ENCODE results near the gene LGALS3BP. TPM values are rescaled to one million over a fixed set of nuclear protein-coding genes. Genes with fewer than 3 reads are reported as not detected.

LGALS3BP gene
- total RNA-seq, 2 experiments from 2014 or later, result 64.4 to 71.2 TPM

DNA sequence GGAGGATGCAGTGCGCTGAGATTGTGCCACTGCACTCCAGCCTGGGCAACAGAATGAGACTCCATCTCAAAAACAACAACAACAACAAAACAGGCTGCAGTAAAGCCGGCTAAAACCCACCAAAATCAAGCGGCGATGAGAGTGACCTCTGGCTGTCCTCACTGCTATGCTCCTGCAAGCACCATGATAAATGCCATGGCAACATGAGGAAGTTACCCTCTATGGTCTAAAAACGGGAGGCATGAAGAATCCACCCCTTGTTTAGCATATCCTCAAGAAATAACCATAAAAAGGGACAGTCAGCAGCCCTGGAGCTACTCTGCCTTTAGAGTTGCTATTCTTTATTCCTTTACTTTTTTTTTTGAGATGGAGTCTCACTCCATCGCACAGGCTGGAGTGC lies 8.4 kb upstream of the LGALS3BP start:
- Mint-ChIP-seq H3K36me3 (ENCODE audit: low read depth) (peaks cover 26% of the 10 kb centered on the region), H3K27ac (no peak overlapping the region), H3K4me3 (no peak overlapping the region), H3K9me3 (ENCODE audit: low read depth) (no peaks in the 10 kb centered on the region), H3K4me1 (peaks cover 20% of the 10 kb centered on the region), H3K27me3 (no peaks in the 10 kb centered on the region)
- intact Hi-C loops (cut with DNase I, micrococcal nuclease), result no loop called here
- ChIA-PET POLR2A (interaction anchor here (0.6 to 0.7 kb wide), 2 partner anchors 17 to 698 kb away, joined by 3 read pairs; no protein-coding TSS in a partner anchor), CTCF (no interaction called here)
- ATAC-seq (no peak), DNase-seq (no peak)

DNA sequence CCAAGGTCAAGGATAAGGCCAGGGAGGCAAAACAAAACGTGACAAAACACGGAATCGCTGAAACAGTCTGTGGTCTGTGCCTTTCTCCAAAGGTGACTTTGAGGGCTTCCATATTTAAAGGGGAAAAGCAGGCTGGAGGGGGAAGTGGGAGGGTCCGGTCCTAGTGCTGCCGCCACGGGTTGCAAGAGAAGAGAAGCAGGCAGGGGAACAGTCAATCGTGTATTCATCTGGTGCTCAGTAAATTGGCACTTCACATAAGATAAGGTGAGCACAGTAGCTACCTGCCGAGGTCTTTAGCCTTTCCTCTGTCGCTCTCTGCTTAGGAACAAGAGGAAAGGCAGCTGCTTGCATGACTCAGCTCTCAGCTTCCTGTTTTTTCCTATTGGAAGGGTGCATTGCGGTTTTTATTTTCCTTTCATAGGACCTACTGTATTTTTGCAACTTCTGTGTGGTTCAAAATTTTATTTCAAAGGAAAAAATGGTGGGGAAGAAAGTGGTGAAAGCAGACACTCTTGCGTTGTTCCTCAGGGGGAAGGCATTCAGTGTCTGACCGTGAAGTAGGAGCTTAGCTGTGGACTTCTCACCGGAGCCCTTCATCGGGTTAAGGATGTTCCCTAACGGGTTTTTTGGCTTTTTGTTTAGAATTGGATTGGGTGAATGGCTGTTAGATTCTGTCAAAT lies 7.1 kb upstream of the LGALS3BP start:
- CTCF ChIA-PET, result interaction anchor here (1.3 kb wide), 1 partner anchor 121 kb away, joined by 3 read pairs; no protein-coding TSS in a partner anchor
- Mint-ChIP-seq H3K9me3 (ENCODE audit: low read depth) (no peaks in the 10 kb centered on the region), H3K4me3 (no peak overlapping the region), H3K36me3 (ENCODE audit: low read depth) (peaks cover 16% of the 10 kb centered on the region), H3K27ac (no peak overlapping the region), H3K4me1 (peaks cover 18% of the 10 kb centered on the region), H3K27me3 (no peaks in the 10 kb centered on the region)
- POLR2A ChIA-PET, result no interaction called here
- DNase-seq (no peak), ATAC-seq (peak; percentile 59)
- intact Hi-C loops (cut with DNase I, micrococcal nuclease), result loop anchor here in 1 of 2 experiments (1.0 kb wide), 1 partner anchor 56 kb away; no protein-coding TSS in a partner anchor

DNA sequence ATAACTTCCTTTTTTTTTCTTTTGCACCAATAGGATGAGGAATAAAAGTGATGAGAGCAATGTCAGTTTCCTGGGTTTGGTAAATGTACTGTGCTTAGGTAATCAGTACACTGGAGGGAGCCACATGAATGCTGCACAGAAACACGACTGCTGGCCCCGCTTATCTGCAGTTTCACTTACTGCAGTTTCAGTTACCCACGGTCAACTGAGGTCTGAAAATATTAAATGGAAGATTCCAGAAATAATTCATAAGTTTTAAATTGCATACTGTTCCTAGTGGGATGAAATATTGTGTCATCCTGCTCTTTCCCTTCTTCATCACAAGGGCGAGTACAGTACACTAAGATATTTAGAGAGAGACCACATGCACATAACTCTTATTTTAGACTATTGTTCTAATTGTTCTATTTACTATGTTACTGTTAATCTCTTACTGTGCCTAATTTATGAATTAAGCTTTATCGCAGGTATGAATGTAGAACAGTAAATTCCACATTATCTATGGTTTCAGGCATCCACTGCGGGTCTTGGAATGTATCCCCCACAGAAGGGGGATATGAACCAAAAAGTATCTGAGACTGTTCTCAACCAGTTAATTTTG lies 6.4 kb upstream of the LGALS3BP start:
- intact Hi-C loops (cut with DNase I, micrococcal nuclease), result loop anchor here in 1 of 2 experiments (1.0 kb wide), 1 partner anchor 56 kb away; no protein-coding TSS in a partner anchor
- ATAC-seq (peak; percentile 76), DNase-seq (peak; percentile 46)
- H3K9me3 Mint-ChIP-seq (ENCODE audit: low read depth), result no peaks in the 10 kb centered on the region
- no peaks in the 10 kb centered on the region for H3K27me3 Mint-ChIP-seq
- no peak overlapping the region for H3K27ac Mint-ChIP-seq
- ChIA-PET POLR2A (interaction anchor here (0.6 kb wide), 1 partner anchor 21 kb away, joined by 3 read pairs; no protein-coding TSS in a partner anchor), CTCF (interaction anchor here (0.6 to 1.3 kb wide), 4 partner anchors 21 to 733 kb away, joined by 3 read pairs; no protein-coding TSS in a partner anchor)
- H3K4me1 Mint-ChIP-seq, result peaks cover 18% of the 10 kb centered on the region
- no peak overlapping the region for H3K4me3 Mint-ChIP-seq
- H3K36me3 Mint-ChIP-seq (ENCODE audit: low read depth), result peaks cover 10% of the 10 kb centered on the region

DNA sequence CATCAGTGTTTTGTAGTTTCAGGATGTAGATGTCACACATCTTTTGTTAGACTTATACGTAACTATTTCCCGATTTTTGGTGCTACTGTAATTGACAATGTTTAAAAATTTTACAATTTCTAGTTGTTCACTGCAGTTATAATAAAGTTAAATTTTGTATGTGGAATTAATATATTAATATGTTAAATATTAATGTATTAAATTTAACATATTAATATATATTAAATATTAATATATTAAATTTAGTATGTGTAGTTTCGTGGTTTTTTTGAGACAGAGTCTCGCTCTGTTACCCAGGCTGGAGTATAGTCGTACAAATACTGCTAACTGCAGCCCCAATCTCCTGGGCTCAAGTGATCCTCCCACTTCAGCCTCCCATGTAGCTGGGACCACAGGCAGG lies 5.7 kb upstream of the LGALS3BP start:
- no peak overlapping the region for H3K27ac Mint-ChIP-seq

DNA sequence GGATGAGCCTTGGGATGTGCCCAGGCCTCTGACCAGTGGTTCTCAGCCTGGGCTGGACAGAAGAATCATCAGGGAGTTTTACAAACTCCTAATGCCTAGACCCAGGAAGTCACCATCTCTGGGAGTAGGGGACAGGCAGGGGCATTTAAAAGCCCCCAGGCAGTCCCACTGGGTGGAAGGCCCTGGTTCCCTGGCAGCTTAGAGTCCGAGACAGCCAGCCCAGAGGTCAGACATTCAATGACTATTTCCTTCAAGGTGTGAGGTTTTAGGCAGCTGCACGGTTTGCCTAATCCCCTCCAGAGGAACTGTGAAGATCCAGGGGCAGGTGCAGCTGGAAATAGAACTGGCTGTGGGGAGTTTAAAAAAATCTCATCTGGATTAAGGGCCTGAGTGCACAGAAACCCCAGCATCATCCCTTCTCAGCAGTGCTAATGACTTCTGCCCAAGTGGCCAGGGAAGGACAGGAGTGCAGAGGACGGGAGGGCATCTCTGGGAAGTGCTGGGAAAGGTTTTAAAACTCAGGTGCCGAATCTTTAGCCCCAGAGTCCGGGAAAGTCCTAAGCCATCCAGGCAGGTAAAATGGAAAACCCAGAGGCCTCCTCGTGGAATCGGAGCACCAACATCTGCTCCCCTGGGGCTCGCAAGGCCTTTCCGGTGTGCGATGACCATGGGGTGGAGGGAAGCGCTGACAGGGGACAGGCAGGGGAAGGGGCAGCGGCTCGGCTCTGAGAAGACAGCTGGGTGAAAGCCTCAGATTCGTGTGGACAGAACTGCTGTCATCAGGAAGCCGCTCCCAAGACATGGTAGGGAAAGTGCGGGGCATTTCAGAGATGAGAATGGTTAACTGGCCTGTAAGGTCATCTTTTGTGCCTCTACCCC lies 1.5 kb upstream of the LGALS3BP start:
- Mint-ChIP-seq H3K27me3 (no peaks in the 10 kb centered on the region), H3K9me3 (ENCODE audit: low read depth) (no peaks in the 10 kb centered on the region), H3K36me3 (ENCODE audit: low read depth) (no peaks in the 10 kb centered on the region), H3K4me3 (no peak overlapping the region), H3K27ac (no peak overlapping the region), H3K4me1 (peaks cover 15% of the 10 kb centered on the region)
- intact Hi-C loops (cut with DNase I, micrococcal nuclease), result no loop called here
- ChIA-PET POLR2A (no interaction called here), CTCF (interaction anchor here (0.9 to 2.0 kb wide), 3 partner anchors 10 to 14 kb away, joined by 3 to 5 read pairs (median 3); no protein-coding TSS in a partner anchor)
- ATAC-seq, result no peak
- DNase-seq, result no peak

More for the DNA sequence above, 5.7 kb upstream of the LGALS3BP start:
- no peak for ATAC-seq
- H3K4me1 Mint-ChIP-seq, result peaks cover 18% of the 10 kb centered on the region
- H3K9me3 Mint-ChIP-seq (ENCODE audit: low read depth), result no peaks in the 10 kb centered on the region
- ChIA-PET POLR2A (interaction anchor here (0.6 kb wide), 1 partner anchor 20 kb away, joined by 3 read pairs; no protein-coding TSS in a partner anchor), CTCF (interaction anchor here (0.7 to 0.8 kb wide), 2 partner anchors 21 to 733 kb away, joined by 3 read pairs; no protein-coding TSS in a partner anchor)
- H3K36me3 Mint-ChIP-seq (ENCODE audit: low read depth), result peaks cover 2% of the 10 kb centered on the region
- no peak for DNase-seq
- H3K27me3 Mint-ChIP-seq, result no peaks in the 10 kb centered on the region
- no peak overlapping the region for H3K4me3 Mint-ChIP-seq
- intact Hi-C loops (cut with DNase I, micrococcal nuclease), result no loop called here

DNA sequence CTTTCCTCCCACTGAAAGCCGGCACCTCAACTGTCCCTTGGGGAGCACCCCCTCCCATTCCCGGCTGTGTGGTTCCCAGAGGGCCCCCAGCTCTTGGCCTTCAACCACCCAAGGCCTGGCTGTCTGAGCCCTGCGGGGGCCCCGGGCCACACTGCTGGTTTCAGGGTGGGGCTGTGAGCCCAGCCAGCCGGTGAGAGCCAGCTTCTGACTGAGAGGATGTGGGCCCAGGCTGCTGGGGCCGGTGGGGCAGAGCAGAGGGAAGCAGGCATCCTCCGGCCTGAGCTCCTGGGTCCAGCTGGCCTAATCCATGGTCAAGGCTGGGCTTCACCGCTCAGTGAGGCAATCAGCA lies 875 bp upstream of the LGALS3BP start:
- H3K27ac Mint-ChIP-seq, result no peak overlapping the region
- peaks cover 10% of the 10 kb centered on the region for H3K4me1 Mint-ChIP-seq
- intact Hi-C loops (cut with DNase I, micrococcal nuclease), result no loop called here
- POLR2A ChIA-PET, result no interaction called here
- CTCF ChIA-PET, result interaction anchor here (2.0 kb wide), 1 partner anchor 9 kb away, joined by 5 read pairs; no protein-coding TSS in a partner anchor
- no peaks in the 10 kb centered on the region for H3K36me3 Mint-ChIP-seq (ENCODE audit: low read depth)
- DNase-seq (no peak), ATAC-seq (no peak)
- H3K27me3 Mint-ChIP-seq, result no peaks in the 10 kb centered on the region
- no peak overlapping the region for H3K4me3 Mint-ChIP-seq
- H3K9me3 Mint-ChIP-seq (ENCODE audit: low read depth), result no peaks in the 10 kb centered on the region

DNA sequence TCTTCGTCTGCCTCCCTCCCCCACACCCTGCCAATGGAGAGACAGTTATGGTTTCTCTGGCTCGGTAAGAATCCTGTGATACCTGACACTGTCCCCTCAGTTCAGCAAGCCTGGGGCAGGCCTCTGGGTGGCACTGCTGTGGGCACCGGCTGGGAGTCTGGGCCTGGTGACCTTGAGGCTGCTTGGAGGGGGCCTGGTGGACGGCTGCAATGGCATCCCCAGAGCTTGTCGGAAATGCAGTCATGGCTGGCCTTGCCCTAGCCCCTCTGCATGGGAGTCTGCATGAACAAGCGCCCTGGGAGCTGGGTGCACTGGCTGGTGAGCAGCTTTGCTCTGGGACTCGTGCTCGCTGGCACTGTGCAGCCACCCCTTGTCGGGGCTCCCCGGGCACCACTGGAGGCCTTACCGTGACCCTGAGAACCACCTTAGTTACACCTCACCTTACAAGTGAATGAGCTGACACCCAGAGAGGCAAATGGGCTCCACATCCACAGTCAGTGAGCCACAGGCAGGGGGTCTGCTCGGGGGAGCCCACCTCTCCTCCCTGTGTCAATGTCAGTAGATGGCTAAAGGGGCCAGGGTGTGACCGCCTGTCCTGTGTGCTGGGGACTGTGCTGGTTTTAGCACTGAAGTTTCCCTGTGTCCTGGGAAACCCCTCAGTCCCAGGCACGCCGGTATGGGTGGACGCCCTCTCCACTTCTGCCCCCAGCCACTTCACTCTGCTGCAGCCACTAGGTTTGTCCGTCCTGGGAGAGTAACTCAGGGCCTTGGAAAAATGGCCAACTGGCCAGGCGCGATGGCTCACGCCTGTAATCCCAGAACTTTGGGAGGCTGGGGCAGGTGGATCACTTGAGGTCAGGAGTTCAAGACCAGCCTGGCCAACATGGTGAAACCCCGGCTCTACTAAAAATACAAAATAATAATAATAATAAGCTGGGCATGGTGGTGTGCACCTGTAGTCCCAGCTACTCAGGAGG lies 1.4 kb downstream of the LGALS3BP start:
- peaks cover 13% of the 10 kb centered on the region for H3K4me1 Mint-ChIP-seq
- ATAC-seq (no peak), DNase-seq (no peak)
- peaks cover 8% of the 10 kb centered on the region for H3K36me3 Mint-ChIP-seq (ENCODE audit: low read depth)
- peak overlapping the region; percentile 31 for H3K27ac Mint-ChIP-seq
- POLR2A ChIA-PET, result no interaction called here
- no peaks in the 10 kb centered on the region for H3K9me3 Mint-ChIP-seq (ENCODE audit: low read depth)
- H3K27me3 Mint-ChIP-seq, result no peaks in the 10 kb centered on the region
- peak overlapping the region; percentile 68 for H3K4me3 Mint-ChIP-seq
- CTCF ChIA-PET, result interaction anchor here (0.6 to 1.1 kb wide), 3 partner anchors 12 to 664 kb away, joined by 3 read pairs; no protein-coding TSS in a partner anchor
- intact Hi-C loops (cut with DNase I, micrococcal nuclease), result loop anchor here in 1 of 2 experiments (10.0 kb wide), 1 partner anchor 483 kb away; no protein-coding TSS in a partner anchor

DNA sequence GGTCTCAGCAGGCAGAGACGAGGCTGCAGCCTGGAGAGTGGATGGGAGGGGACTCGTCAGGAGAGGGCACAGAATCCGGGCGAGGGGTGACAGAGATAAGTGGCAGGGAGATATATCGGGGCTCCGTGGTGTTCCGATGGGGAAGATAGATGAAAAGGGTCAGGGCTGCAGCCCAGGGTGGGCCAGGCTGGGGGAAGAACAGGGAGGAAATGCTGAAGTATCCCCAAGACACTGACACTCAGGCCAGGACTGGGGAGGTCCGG lies 2.1 kb downstream of the LGALS3BP start:
- no peak for ATAC-seq
- intact Hi-C loops (cut with DNase I, micrococcal nuclease), result loop anchor here in 1 of 2 experiments (10.0 kb wide), 1 partner anchor 483 kb away; no protein-coding TSS in a partner anchor
- Mint-ChIP-seq H3K27me3 (no peaks in the 10 kb centered on the region), H3K4me1 (peaks cover 13% of the 10 kb centered on the region), H3K27ac (no peak overlapping the region), H3K9me3 (ENCODE audit: low read depth) (no peaks in the 10 kb centered on the region), H3K4me3 (no peak overlapping the region), H3K36me3 (ENCODE audit: low read depth) (peaks cover 8% of the 10 kb centered on the region)
- CTCF ChIA-PET, result interaction anchor here (1.1 kb wide), 1 partner anchor 98 kb away, joined by 3 read pairs; no protein-coding TSS in a partner anchor
- POLR2A ChIA-PET, result no interaction called here
- DNase-seq, result no peak

DNA sequence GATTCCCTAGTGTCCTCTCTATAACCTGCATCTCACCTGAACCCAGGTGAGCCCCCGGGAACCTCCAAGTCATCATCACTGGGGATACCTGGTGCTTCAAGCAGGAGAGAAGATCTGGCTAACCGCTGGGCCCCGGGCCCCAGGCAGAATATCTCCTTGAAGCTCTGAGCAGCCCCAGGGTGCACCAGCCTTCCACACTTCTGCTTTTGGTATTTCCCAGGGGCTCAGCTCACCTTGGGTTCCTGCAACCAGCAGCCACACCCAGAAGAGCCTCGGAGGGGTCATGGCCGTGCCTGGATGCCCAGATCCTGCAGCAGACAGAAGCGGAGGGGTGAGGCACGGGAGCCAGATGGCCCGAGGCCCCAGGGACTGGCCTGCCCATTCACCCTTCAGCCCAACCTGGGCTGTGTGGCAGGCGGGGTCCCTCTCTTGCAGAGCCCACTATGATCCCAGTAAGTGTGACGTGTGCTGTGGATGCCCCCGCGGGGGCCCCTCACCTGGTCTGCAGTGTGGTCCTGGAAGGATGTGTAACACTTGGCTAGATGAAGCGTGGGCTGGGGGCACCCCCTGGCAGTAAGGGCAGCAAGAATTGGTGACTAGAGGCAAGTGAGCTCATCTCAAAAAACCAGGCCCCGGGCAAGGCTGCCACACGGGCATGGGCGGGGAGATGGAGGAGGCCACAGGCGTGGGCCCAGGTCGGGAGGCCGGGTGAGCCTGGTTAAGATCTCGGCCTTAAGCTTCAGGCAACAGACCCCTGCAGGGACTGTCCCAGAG lies 2.6 kb downstream of the LGALS3BP start:
- no peaks in the 10 kb centered on the region for H3K9me3 Mint-ChIP-seq (ENCODE audit: low read depth)
- DNase-seq, result no peak
- H3K36me3 Mint-ChIP-seq (ENCODE audit: low read depth), result peaks cover 8% of the 10 kb centered on the region
- H3K4me1 Mint-ChIP-seq, result peaks cover 13% of the 10 kb centered on the region
- intact Hi-C loops (cut with DNase I, micrococcal nuclease), result loop anchor here in 1 of 2 experiments (10.0 kb wide), 1 partner anchor 482 kb away; no protein-coding TSS in a partner anchor
- no peaks in the 10 kb centered on the region for H3K27me3 Mint-ChIP-seq
- ChIA-PET POLR2A (no interaction called here), CTCF (interaction anchor here (0.5 to 1.1 kb wide), 2 partner anchors 42 to 98 kb away, joined by 3 read pairs; no protein-coding TSS in a partner anchor)
- no peak overlapping the region for H3K4me3 Mint-ChIP-seq
- H3K27ac Mint-ChIP-seq, result no peak overlapping the region
- no peak for ATAC-seq
